Natural killer cell (primary cell): Measurements from ENCODE around the gene HLA-DMA. TPM values are rescaled to one million over a fixed set of nuclear protein-coding genes. Genes with fewer than 3 reads are reported as not detected.
A peak's percentile ranks its signal among the peaks of the same experiment; 100 is the strongest.

ENCODE experiments used
- ATAC-seq, 3 donors: fragments of 150-1000 bp in 2 of 3; fragments of 200-7000 bp in 1 of 3; cut with Tn5 transposase; 1 replicate in 1 of 3; 2 replicates in 2 of 3; pipeline ENCODE4 v1.10.0; 2021; ENCODE audit warnings: mild to moderate bottlenecking in 2 of 3, moderate library complexity in 2 of 3
- DNase-seq, 2 donors: peaks; one replicate each; pipeline versions ENCODE4 v3.0.0 to v3.0.0-alpha.2; 2013 to 2021; ENCODE audit warnings: mixed read lengths in 1 of 2
- H3K27ac ChIP-seq: one replicate; pipeline ENCODE4 v1.5.1; 2013; ENCODE audit warnings: mild to moderate bottlenecking, low read length
- H3K27me3 ChIP-seq: one replicate; pipeline ENCODE4 v1.6.1; 2013; ENCODE audit warnings: low read length; ENCODE audit not compliant: control insufficient read depth, insufficient read depth
- H3K36me3 ChIP-seq: one replicate; pipeline ENCODE4 v1.6.1; 2013; ENCODE audit warnings: low read length; ENCODE audit not compliant: control insufficient read depth, insufficient read depth
- H3K4me1 ChIP-seq: one replicate; pipeline ENCODE4 v1.6.1; 2013; ENCODE audit warnings: low read length; ENCODE audit not compliant: control insufficient read depth, insufficient read depth
- H3K4me3 ChIP-seq: one replicate; pipeline ENCODE4 v1.5.1; 2013; ENCODE audit warnings: low read length
- H3K9me3 ChIP-seq: one replicate; pipeline ENCODE4 v1.6.1; 2013; ENCODE audit warnings: low read length; ENCODE audit not compliant: control insufficient read depth, insufficient read depth
- H3K27ac Mint-ChIP-seq, 2 donors: one replicate each; pipeline ENCODE4 v1.8.0; 2022; ENCODE audit warnings: mild to moderate bottlenecking in 2 of 2, mixed read lengths in 2 of 2, moderate library complexity in 1 of 2
- H3K27me3 Mint-ChIP-seq, 2 donors: one replicate each; pipeline ENCODE4 v1.8.0; 2022; ENCODE audit warnings: low read depth in 2 of 2, mixed read lengths in 2 of 2
- H3K36me3 Mint-ChIP-seq: one replicate; pipeline ENCODE4 v1.8.0; 2022; ENCODE audit warnings: mixed read lengths
- H3K4me1 Mint-ChIP-seq, 2 donors: one replicate each; pipeline ENCODE4 v1.8.0; 2022; ENCODE audit warnings: mixed read lengths in 2 of 2
- H3K4me3 Mint-ChIP-seq: one replicate; pipeline ENCODE4 v1.8.0; 2022; ENCODE audit warnings: mild to moderate bottlenecking, moderate library complexity, mixed read lengths
- H3K9me3 Mint-ChIP-seq, 2 donors: one replicate each; pipeline ENCODE4 v1.8.0; 2022; ENCODE audit warnings: mixed read lengths in 2 of 2
- CTCF ChIP-seq: fragments of 200-600 bp; IDR thresholded peaks from one replicate; pipeline ENCODE4 v1.8.0; 2022; ENCODE audit warnings: antibody characterized with exemption
- whole genome bisulfite sequencing: methylation state at CpG from one replicate; pipeline ENCODE4 v1.1.7; 2013; ENCODE audit warnings: missing lambda C conversion rate; ENCODE audit not compliant: insufficient coverage; 5-methylcytosine and 5-hydroxymethylcytosine counted together
- intact Hi-C: fragments of 100-400 bp; cut with micrococcal nuclease; formaldehyde crosslinking; loops from one replicate; pipeline ENCODE4 v1.14.2; 2022
- total RNA-seq, 4 donors: library from RNA; stranded (reverse); fragments of 120-200 nt in 1 of 4; gene quantifications; one replicate each; pipeline versions ENCODE4 v1.2.3 to v1.2.4, GENCODE V29; 2013 to 2022

The HLA-DMA gene
- total RNA-seq, 3 donors from 2014 or later (not counting 1 experiment from before 2014, with no cell fraction given) = 39.2 to 57.5 (median 48.1) TPM

GRCh38 chr6:32976334-32977069 lies 23.6 kb upstream of the HLA-DMA start:
- no peak for ATAC-seq
- intact Hi-C loops = no loop called here
- H3K36me3 ChIP-seq = peaks cover 85% of the 10 kb centered on the region
- no peaks in the 10 kb centered on the region for H3K27me3 Mint-ChIP-seq
- H3K9me3 ChIP-seq = no peaks in the 10 kb centered on the region
- TF ChIP-seq CTCF = no peak
- H3K4me3 ChIP-seq = no peak overlapping the region
- H3K36me3 Mint-ChIP-seq = peaks cover 55% of the 10 kb centered on the region
- peaks cover 35% of the 10 kb centered on the region for H3K4me1 ChIP-seq
- no peaks in the 10 kb centered on the region for H3K27me3 ChIP-seq
- 88% methylated on average over 7 of the region's 7 CpGs for WGBS
- H3K27ac ChIP-seq = no peak overlapping the region
- peak overlapping the region; percentile 91 to 97 for H3K27ac Mint-ChIP-seq
- no peak for DNase-seq
- H3K4me1 Mint-ChIP-seq = peaks cover 76% of the 10 kb centered on the region in 2 donors
- H3K4me3 Mint-ChIP-seq = peak overlapping the region; percentile 96
- H3K9me3 Mint-ChIP-seq = no peaks in the 10 kb centered on the region

- intact Hi-C loops = no loop called here
- Mint-ChIP-seq H3K4me1 (peaks cover 77 to 83% of the 10 kb centered on the region in 2 donors), H3K4me3 (peak overlapping the region; percentile 96), H3K27ac (peak overlapping the region; percentile 91 to 97), H3K9me3 (no peaks in the 10 kb centered on the region), H3K36me3 (peaks cover 53% of the 10 kb centered on the region), H3K27me3 (no peaks in the 10 kb centered on the region)
- Histone ChIP-seq H3K9me3 (no peaks in the 10 kb centered on the region), H3K27ac (no peak overlapping the region), H3K36me3 (peaks cover 79% of the 10 kb centered on the region), H3K27me3 (no peaks in the 10 kb centered on the region), H3K4me3 (no peak overlapping the region), H3K4me1 (peaks cover 35% of the 10 kb centered on the region)
- ATAC-seq = no peak
- WGBS = 76% methylated on average over 2 of the region's 2 CpGs
- no peak for TF ChIP-seq CTCF
- DNase-seq = no peak
Measured at GRCh38 chr6:32975886-32976285, 23.0 kb upstream of the HLA-DMA start.

- Mint-ChIP-seq H3K9me3 (no peaks in the 10 kb centered on the region), H3K27ac (peak overlapping the region; percentile 91 to 97), H3K4me1 (peaks cover 76 to 88% of the 10 kb centered on the region in 2 donors), H3K36me3 (peaks cover 46% of the 10 kb centered on the region), H3K27me3 (no peaks in the 10 kb centered on the region), H3K4me3 (peak overlapping the region; percentile 96)
- TF ChIP-seq CTCF = no peak
- intact Hi-C loops = loop anchor here (5.0 kb wide), 2 partner anchors 777 to 797 kb away; partner anchors contain the start of genes AGPAT1 and RNF5
- Histone ChIP-seq H3K4me3 (peak overlapping the region; percentile 91), H3K27me3 (no peaks in the 10 kb centered on the region), H3K27ac (peak overlapping the region; percentile 21), H3K4me1 (peaks cover 38% of the 10 kb centered on the region), H3K36me3 (peaks cover 67% of the 10 kb centered on the region), H3K9me3 (no peaks in the 10 kb centered on the region)
- WGBS = 19% methylated on average over 11 of the region's 14 CpGs
- peak in 1 of 2 donors; percentile 29 for DNase-seq
- ATAC-seq = no peak
Measured at GRCh38 chr6:32974541-32975308, 21.8 kb upstream of the HLA-DMA start.
